ENCODE data around the gene INPP5K. TPM values are rescaled to one million over a fixed set of nuclear protein-coding genes. Genes with fewer than 3 reads are reported as not detected.

Gene INPP5K
- total RNA-seq, 3 donors from 2014 or later, result 43.7 to 49.9 (median 47.6) TPM

GRCh38 chr17:1506649-1507267 lies 9.7 kb downstream of the INPP5K start:
- no peak overlapping the region for H3K4me3 ChIP-seq
- H3K9me3 ChIP-seq, result no peaks in the 10 kb centered on the region
- TF ChIP-seq CTCF (IDR thresholded peaks at IDR 0.05), result no peak
- no peak for DNase-seq
- no peak for ATAC-seq
- peaks cover 28% of the 10 kb centered on the region for H3K4me1 ChIP-seq (ENCODE audit: low read depth)
- H3K36me3 ChIP-seq (ENCODE audit: low read depth), result no peaks in the 10 kb centered on the region
- intact Hi-C loops (cut with DNase I, micrococcal nuclease), result no loop called here

GRCh38 chr17:1505586-1505985 lies 10.8 kb downstream of the INPP5K start:
- ATAC-seq (no peak), DNase-seq (no peak)
- H3K4me3 ChIP-seq, result no peak overlapping the region
- peaks cover 17% of the 10 kb centered on the region for H3K4me1 ChIP-seq (ENCODE audit: low read depth)
- H3K36me3 ChIP-seq (ENCODE audit: low read depth), result no peaks in the 10 kb centered on the region
- no peak for TF ChIP-seq CTCF (IDR thresholded peaks at IDR 0.05)
- no peaks in the 10 kb centered on the region for H3K9me3 ChIP-seq
- intact Hi-C loops (cut with DNase I, micrococcal nuclease), result no loop called here

- DNase-seq, result no peak
- TF ChIP-seq CTCF (IDR thresholded peaks at IDR 0.05), result no peak
- intact Hi-C loops (cut with DNase I, micrococcal nuclease), result no loop called here
- Histone ChIP-seq H3K36me3 (ENCODE audit: low read depth) (no peaks in the 10 kb centered on the region), H3K4me1 (ENCODE audit: low read depth) (peaks cover 11% of the 10 kb centered on the region), H3K4me3 (no peak overlapping the region), H3K9me3 (no peaks in the 10 kb centered on the region)
- ATAC-seq, result no peak
These were observed 11.5 kb downstream of the INPP5K start for GRCh38 chr17:1504866-1505265.

- TF ChIP-seq CTCF (IDR thresholded peaks at IDR 0.05), result no peak
- Histone ChIP-seq H3K4me3 (no peak overlapping the region), H3K36me3 (ENCODE audit: low read depth) (no peaks in the 10 kb centered on the region), H3K9me3 (no peaks in the 10 kb centered on the region), H3K4me1 (ENCODE audit: low read depth) (peaks cover 2% of the 10 kb centered on the region)
- DNase-seq (no peak), ATAC-seq (no peak)
- intact Hi-C loops (cut with DNase I, micrococcal nuclease), result no loop called here
These were observed 12.7 kb downstream of the INPP5K start for GRCh38 chr17:1503699-1504098.

- no peaks in the 10 kb centered on the region for H3K4me1 ChIP-seq (ENCODE audit: low read depth)
These were observed 17.5 kb downstream of the INPP5K start for GRCh38 chr17:1498869-1499268.

More at GRCh38 chr17:1498869-1499268, 17.5 kb downstream of the INPP5K start:
- Histone ChIP-seq H3K4me3 (no peak overlapping the region), H3K36me3 (ENCODE audit: low read depth) (no peaks in the 10 kb centered on the region), H3K9me3 (no peaks in the 10 kb centered on the region)
- intact Hi-C loops (cut with DNase I, micrococcal nuclease), result no loop called here
- DNase-seq (peak in 1 of 3 donors; percentile 20), ATAC-seq (peak; percentile 31)
- no peak for TF ChIP-seq CTCF (IDR thresholded peaks at IDR 0.05)
